Thyroid gland (tissue), 4 donors: ENCODE data around the gene TNNT2. TPM values are rescaled to one million over a fixed set of nuclear protein-coding genes. Genes with fewer than 3 reads are reported as not detected.

Experiments used
- DNase-seq, 2 donors: peaks; one replicate each; pipeline ENCODE4 v3.0.0-alpha.2; 2019
- H3K27ac ChIP-seq, 3 donors: fragments of 200-600 bp; sonication (generic); 1 replicate in 2 of 3; 2 replicates in 1 of 3; pipeline ENCODE4 v1.5.1; 2016 to 2019; ENCODE audit warnings: mild to moderate bottlenecking in 1 of 3, moderate library complexity in 1 of 3
- H3K27me3 ChIP-seq: fragments of 200-600 bp; sonication (generic); one replicate; pipeline ENCODE4 v1.5.1; 2019
- H3K36me3 ChIP-seq, 2 donors: fragments of 200-600 bp; sonication (generic); one replicate each; pipeline ENCODE4 v1.5.1; 2016 to 2019
- H3K4me1 ChIP-seq, 2 donors: fragments of 200-600 bp; sonication (generic); one replicate each; pipeline ENCODE4 v1.5.1; 2017 to 2019
- H3K4me3 ChIP-seq, 3 donors: fragments of 200-600 bp; sonication (generic); replicated peaks in 1 of 3; 1 replicate in 2 of 3; 2 replicates in 1 of 3; pipeline ENCODE4 v1.5.1; 2016; ENCODE audit warnings: mild to moderate bottlenecking in 1 of 3
- H3K9me3 ChIP-seq: fragments of 200-600 bp; sonication (generic); one replicate; pipeline ENCODE4 v1.5.1; 2017
- CTCF ChIP-seq, 6 experiments: fragments of 200-600 bp in 3 of 6; fragments of 450-650 bp in 3 of 6; sonication (generic) in 3 of 6; IDR thresholded peaks; one replicate each; pipeline ENCODE4 v1.5.1; 2016 to 2019; ENCODE audit warnings: antibody characterized with exemption in 6 of 6, mild to moderate bottlenecking in 2 of 6, inconsistent platforms in 1 of 6, moderate library complexity in 1 of 6
- POLR2A ChIP-seq, 2 donors: fragments of 450-650 bp; IDR thresholded peaks; one replicate each; pipeline ENCODE4 v1.6.1; 2017; ENCODE audit warnings: antibody characterized with exemption in 2 of 2, mild to moderate bottlenecking in 2 of 2, moderate library complexity in 1 of 2
- WGBS, 2 donors: methylation state at CpG; one replicate each; pipeline ENCODE4 v1.1.5; 2017; 5-methylcytosine and 5-hydroxymethylcytosine counted together
- intact Hi-C: fragments of 100-400 bp; cut with DNase I; formaldehyde crosslinking; loops from one replicate; pipeline ENCODE4 v1.15.1; 2023
- total RNA-seq, 4 donors: library from RNA; depleted of rRNA; stranded (reverse); fragments of >200 nt; gene quantifications; one replicate each; pipeline ENCODE4 v1.2.3, GENCODE V29; 2016

The TNNT2 gene
- total RNA-seq, 4 donors from 2014 or later, result 0.24 TPM; not detected in 3

GRCh38 chr1:201331166-201331565 is 46.3 kb downstream of the TNNT2 start:
- Histone ChIP-seq H3K27me3 (no peaks in the 10 kb centered on the region), H3K36me3 (no peaks in the 10 kb centered on the region), H3K9me3 (no peaks in the 10 kb centered on the region), H3K4me1 (peaks cover 4 to 7% of the 10 kb centered on the region in 2 donors), H3K27ac (no peak overlapping the region), H3K4me3 (no peak overlapping the region)
- intact Hi-C loops, result no loop called here
- TF ChIP-seq CTCF (IDR thresholded peaks at IDR 0.05), result no peak
- TF ChIP-seq POLR2A (IDR thresholded peaks at IDR 0.05), result no peak
- no peak for DNase-seq
- 91 to 92% methylated on average over 7 of the region's 7 CpGs for WGBS, 2 donors

GRCh38 chr1:201330541-201330940 is 46.9 kb downstream of the TNNT2 start:
- 100% methylated on average over 2 of the region's 2 CpGs for WGBS, 2 donors
- DNase-seq, result no peak
- H3K36me3 ChIP-seq, result no peaks in the 10 kb centered on the region
- no peak overlapping the region for H3K4me3 ChIP-seq
- TF ChIP-seq CTCF (IDR thresholded peaks at IDR 0.05) (no peak), POLR2A (IDR thresholded peaks at IDR 0.05) (no peak)
- no peak overlapping the region for H3K27ac ChIP-seq
- H3K4me1 ChIP-seq, result peaks cover 4 to 7% of the 10 kb centered on the region in 2 donors
- intact Hi-C loops, result no loop called here
- H3K9me3 ChIP-seq, result no peaks in the 10 kb centered on the region
- no peaks in the 10 kb centered on the region for H3K27me3 ChIP-seq

GRCh38 chr1:201329801-201330200 is 47.7 kb downstream of the TNNT2 start:
- H3K9me3 ChIP-seq, result no peaks in the 10 kb centered on the region
- no peak overlapping the region for H3K4me3 ChIP-seq
- intact Hi-C loops, result no loop called here
- WGBS, 2 donors, result 50 to 63% methylated on average over 4 of the region's 4 CpGs
- H3K27ac ChIP-seq, result no peak overlapping the region
- H3K4me1 ChIP-seq, result peaks cover 4 to 7% of the 10 kb centered on the region in 2 donors
- TF ChIP-seq POLR2A (IDR thresholded peaks at IDR 0.05) (no peak), CTCF (IDR thresholded peaks at IDR 0.05) (no peak)
- no peaks in the 10 kb centered on the region for H3K27me3 ChIP-seq
- H3K36me3 ChIP-seq, result no peaks in the 10 kb centered on the region
- DNase-seq, result peak; percentile 67 to 69

GRCh38 chr1:201329286-201329685 is 48.2 kb downstream of the TNNT2 start:
- H3K9me3 ChIP-seq, result no peaks in the 10 kb centered on the region
- no peak for DNase-seq
- no peak for TF ChIP-seq POLR2A (IDR thresholded peaks at IDR 0.05)
- no peak for TF ChIP-seq CTCF (IDR thresholded peaks at IDR 0.05)
- intact Hi-C loops, result no loop called here
- H3K4me1 ChIP-seq, result peaks cover 4 to 7% of the 10 kb centered on the region in 2 donors
- no peak overlapping the region for H3K4me3 ChIP-seq
- H3K36me3 ChIP-seq, result no peaks in the 10 kb centered on the region
- WGBS, 2 donors, result 53 to 56% methylated on average over 2 of the region's 2 CpGs
- no peaks in the 10 kb centered on the region for H3K27me3 ChIP-seq
- H3K27ac ChIP-seq, result no peak overlapping the region

GRCh38 chr1:201328576-201328975 is 48.9 kb downstream of the TNNT2 start:
- H3K4me3 ChIP-seq, result no peak overlapping the region
- no peaks in the 10 kb centered on the region for H3K36me3 ChIP-seq
- no peak overlapping the region for H3K27ac ChIP-seq
- intact Hi-C loops, result no loop called here
- peaks cover 4 to 7% of the 10 kb centered on the region in 2 donors for H3K4me1 ChIP-seq
- DNase-seq, result no peak
- no peaks in the 10 kb centered on the region for H3K9me3 ChIP-seq
- H3K27me3 ChIP-seq, result no peaks in the 10 kb centered on the region
- WGBS, 2 donors, result 80 to 87% methylated on average over 4 of the region's 4 CpGs
- TF ChIP-seq CTCF (IDR thresholded peaks at IDR 0.05), result no peak
- TF ChIP-seq POLR2A (IDR thresholded peaks at IDR 0.05), result no peak
